GM23248 (cell line): ENCODE results near the gene WNK2.

Source experiments
- EZH2 ChIP-seq: fragments of 200-600 bp; sonication (generic); IDR thresholded peaks from 2 replicates; pipeline ENCODE4 v1.6.1; 2018; ENCODE audit warnings: antibody characterized with exemption, mild to moderate bottlenecking; ENCODE audit not compliant: insufficient read depth, poor library complexity, severe bottlenecking
- EZH2phosphoT487 ChIP-seq: fragments of 200-600 bp; sonication (generic); IDR thresholded peaks from 2 replicates; pipeline ENCODE4 v1.6.1; 2018; ENCODE audit warnings: antibody characterized with exemption, moderate library complexity, mild to moderate bottlenecking, low read depth; ENCODE audit not compliant: insufficient read depth

DNA sequence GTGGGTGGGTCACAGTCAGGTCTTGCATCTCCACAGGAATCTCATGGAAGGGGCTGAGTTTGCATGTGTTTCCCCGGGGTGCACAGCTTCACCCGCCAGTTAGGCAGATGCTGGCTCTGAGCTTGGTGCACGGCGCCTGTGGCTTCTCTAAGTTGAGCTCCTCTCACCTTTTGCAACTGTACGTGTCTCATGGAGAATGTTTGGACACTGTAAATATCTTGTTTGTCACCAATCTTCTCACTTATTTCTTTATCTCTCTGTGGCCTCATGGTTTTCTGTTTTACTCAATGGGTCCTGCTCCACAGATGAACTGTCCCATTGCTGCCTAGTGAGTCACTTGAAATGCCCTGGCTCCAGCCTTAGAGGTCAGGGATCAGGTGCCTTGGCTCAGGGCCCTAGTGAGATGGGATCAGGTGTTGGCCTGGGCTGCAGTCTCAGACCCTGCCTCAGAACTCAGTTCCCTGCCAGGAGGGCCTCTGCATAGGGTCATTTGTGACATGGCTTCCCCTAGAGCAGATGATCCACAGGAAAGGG lies 61.6 kb downstream of the WNK2 start:
- no peak for TF ChIP-seq EZH2phosphoT487
- TF ChIP-seq EZH2: no peak
